Ecto neural progenitor cell (in vitro differentiated cells): ENCODE data around the gene PLCB1.
"Not testable (repeated sequence)": the region's sequence is repeated elsewhere in the genome, so short reads cannot be mapped to it uniquely, and the experiment has no call there.

Experiments
- DNase-seq: peaks from one replicate; pipeline ENCODE4 v3.0.0-alpha.2; 2018; ENCODE audit warnings: low spot score

PLCB1 gene

GRCh38 chr20:8404912-8405635, 273.0 kb downstream of the PLCB1 start:
- DNase-seq, result no peak

GRCh38 chr20:8406391-8406790, 274.3 kb downstream of the PLCB1 start:
- DNase-seq, result no peak

GRCh38 chr20:8408587-8409307, 276.7 kb downstream of the PLCB1 start:
- no peak for DNase-seq

- DNase-seq, result no peak
Measured at GRCh38 chr20:8413691-8414090, 281.6 kb downstream of the PLCB1 start.

GRCh38 chr20:8414586-8415274, 282.7 kb downstream of the PLCB1 start:
- DNase-seq, result no peak

GRCh38 chr20:8421981-8422380, 289.9 kb downstream of the PLCB1 start:
- DNase-seq, result no peak

- DNase-seq, result no peak
Measured at GRCh38 chr20:8423482-8423881, 291.4 kb downstream of the PLCB1 start.

- no peak for DNase-seq
Measured at GRCh38 chr20:8424010-8424409, 291.9 kb downstream of the PLCB1 start.

- DNase-seq, result no peak
Measured at GRCh38 chr20:8425016-8425415, 292.9 kb downstream of the PLCB1 start.

- no peak for DNase-seq
Measured at GRCh38 chr20:8425802-8426201, 293.7 kb downstream of the PLCB1 start.

GRCh38 chr20:8427419-8428040, 295.5 kb downstream of the PLCB1 start:
- no peak for DNase-seq

GRCh38 chr20:8428988-8429387, 296.9 kb downstream of the PLCB1 start:
- DNase-seq, result no peak

- DNase-seq, result no peak
Measured at GRCh38 chr20:8431538-8432434, 299.7 kb downstream of the PLCB1 start.

GRCh38 chr20:8432435-8433148, 300.5 kb downstream of the PLCB1 start:
- no peak for DNase-seq

- no peak for DNase-seq
Measured at GRCh38 chr20:8433291-8433690, 301.2 kb downstream of the PLCB1 start.

- DNase-seq, result no peak
Measured at GRCh38 chr20:8434326-8434876, 302.3 kb downstream of the PLCB1 start.

GRCh38 chr20:8435285-8436035, 303.4 kb downstream of the PLCB1 start:
- DNase-seq, result no peak

GRCh38 chr20:8436938-8437337, 304.9 kb downstream of the PLCB1 start:
- not testable (repeated sequence) for DNase-seq

- DNase-seq, result no peak
Measured at GRCh38 chr20:8438748-8439147, 306.7 kb downstream of the PLCB1 start.
